IPS-18c (cell line): ENCODE data around the gene GABRD.

ENCODE experiments used
- H3K4me3 ChIP-seq: 2 replicates; pipeline ENCODE4 v1.7.0; 2013; ENCODE audit warnings: low read depth, mild to moderate bottlenecking, low read length, moderate library complexity; ENCODE audit not compliant: insufficient read depth
- H3K9me3 ChIP-seq: one replicate; pipeline ENCODE4 v1.6.1; 2013; ENCODE audit warnings: mild to moderate bottlenecking, low read length, moderate library complexity; ENCODE audit not compliant: control insufficient read depth, insufficient read depth

Gene GABRD

DNA sequence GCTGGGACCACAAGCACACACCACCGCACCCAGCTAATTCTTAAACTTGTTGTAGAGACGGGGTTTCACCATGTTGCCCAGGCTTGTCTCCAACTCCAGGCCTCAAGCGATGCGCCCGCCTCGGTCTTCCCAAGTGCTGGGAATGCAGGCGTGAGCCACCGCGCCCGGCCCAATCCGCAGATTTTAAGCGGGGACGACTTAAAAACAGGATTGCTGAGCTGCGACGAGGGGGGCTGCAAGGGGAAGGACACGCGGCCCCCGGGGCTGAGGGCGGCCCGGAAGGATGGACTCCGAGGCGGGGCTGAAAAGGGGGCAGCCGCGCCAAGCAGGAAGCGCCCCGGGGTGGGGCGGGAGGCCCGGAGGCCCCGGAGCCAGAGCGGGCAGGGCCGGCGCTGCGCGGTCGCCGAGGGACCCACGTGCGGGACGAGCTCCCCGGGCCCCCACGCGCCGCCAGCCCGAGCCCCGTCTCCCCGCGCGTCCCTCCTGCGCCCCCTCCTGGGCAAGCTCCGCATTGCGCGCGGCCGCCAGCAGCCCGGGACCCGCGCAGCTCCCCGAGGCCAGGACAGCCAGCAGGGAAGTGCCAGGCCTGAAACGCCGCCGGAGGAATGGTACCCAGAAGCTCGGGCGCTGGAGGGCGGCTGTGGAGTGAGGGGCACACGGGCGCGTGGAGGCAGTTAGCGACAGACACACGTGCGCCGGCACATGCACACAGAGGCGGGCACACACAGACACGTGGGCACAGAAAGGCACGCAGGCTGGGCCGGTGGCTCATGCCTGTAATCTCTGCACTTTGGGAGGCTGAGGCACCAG, 25.6 kb downstream of the GABRD start:
- H3K4me3 ChIP-seq: peak overlapping the region; percentile 20; the same call in 1 of the 2 replicates
- peaks cover 2% of the 10 kb centered on the region for H3K9me3 ChIP-seq

DNA sequence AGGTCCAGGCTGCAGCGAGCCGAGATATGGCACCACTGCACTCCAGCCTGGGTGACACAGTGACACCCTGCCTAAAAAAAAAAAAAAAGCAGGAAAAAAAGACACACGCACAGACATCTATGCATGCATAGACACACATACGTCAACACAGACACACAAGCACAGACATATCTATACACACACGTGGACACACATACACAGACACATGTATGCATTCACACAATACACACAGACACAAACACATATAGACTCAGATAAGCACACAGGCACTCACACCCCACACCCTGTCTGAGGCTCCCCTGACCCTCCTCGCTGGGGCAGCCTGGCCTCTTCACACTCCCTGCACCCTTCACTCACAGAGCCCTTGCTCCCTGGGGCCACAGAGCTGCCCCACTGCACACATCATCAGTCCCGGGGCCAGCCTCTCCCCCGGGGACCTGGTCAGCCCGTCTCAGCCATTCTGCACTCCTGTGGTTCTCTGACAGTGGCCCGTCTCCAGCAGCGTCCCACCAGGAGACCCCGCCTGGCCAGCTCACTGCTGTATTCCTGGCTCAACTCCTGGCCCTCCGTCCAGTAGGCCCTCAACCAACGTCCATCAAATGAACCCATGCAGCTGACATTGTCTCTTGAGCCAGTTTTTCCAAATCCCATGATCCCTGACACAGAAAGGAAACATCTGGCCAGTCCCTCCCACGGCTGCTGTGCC, 26.5 kb downstream of the GABRD start:
- Histone ChIP-seq H3K9me3 (peaks cover 2% of the 10 kb centered on the region), H3K4me3 (no peak overlapping the region)

DNA sequence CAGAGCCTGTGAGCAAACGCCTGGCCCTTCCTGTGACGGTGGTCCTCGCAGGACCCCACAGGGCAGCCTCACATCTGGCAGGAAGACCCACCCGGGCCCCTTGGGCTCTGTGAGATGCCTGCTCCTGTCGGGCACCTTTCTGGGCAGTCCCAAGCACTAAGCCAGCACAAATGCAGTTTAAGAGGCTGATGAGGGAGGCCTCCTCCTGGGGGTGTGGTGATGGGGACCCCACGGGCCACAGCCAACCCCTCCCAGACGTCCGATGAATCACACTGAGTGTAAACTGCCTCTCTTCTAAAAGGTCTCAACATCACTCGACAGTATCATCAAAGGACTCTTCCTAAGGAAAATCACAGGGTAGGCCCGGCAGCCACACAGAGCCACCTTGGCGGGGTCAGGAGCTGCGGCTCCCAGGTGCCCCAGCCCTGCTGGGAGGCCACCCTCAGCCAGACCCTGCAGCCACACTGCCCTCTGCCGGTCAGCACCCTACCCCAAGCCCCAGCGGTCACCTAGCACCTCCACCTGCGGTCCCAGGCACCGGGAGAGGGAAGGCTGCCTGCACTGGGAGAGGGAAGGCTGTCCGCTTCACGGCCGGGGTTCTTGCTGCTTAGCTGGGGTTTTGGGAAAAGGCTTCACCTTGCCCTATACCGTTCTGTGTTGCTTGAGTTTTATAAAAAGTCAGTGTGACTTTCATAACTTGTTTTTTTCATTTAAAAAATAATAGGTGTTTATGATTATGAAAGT, 27.2 kb downstream of the GABRD start:
- Histone ChIP-seq H3K4me3 (no peak overlapping the region), H3K9me3 (peaks cover 2% of the 10 kb centered on the region)

DNA sequence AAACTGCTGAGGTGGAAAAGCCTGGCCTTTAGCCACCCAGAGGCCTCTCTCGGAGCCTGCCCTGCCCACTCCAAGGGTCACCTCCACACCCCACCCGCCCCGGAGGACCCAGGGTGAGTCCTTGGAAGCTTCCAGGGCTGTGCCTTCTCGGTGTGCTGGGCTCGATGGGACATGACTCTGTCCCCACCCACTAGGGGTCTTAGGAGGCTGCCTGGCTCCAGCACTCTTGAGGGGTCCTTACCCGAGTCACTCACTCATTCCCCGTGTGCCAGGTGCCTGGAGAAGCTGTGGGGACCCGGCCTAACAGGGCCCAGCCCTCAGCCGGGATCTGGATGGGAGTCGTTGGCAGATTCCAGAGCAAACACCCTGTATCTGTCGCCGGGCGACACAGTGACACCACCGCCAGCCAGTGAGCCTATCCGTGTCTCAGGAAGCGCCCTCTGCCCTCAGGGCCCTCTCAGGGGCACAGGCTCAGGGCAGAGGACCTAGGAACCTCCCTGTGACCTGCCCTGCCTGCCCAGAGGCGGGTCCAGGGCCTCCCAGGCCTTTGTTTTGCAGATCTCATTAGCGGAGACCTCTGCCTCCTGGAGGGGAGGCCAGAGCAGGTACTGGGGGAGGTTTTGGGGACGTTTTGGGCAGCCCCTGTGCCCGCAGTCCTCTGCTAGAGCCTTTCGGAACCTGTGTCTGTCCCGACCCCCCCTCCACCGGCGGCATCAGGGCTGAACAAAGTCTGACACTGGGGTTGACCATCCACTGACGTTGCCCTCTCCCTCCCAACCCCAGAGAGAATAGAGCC, 28.0 kb downstream of the GABRD start:
- no peak overlapping the region for H3K4me3 ChIP-seq

GRCh38 chr1:2047749-2048729, 28.9 kb downstream of the GABRD start:
- H3K9me3 ChIP-seq: peaks cover 2% of the 10 kb centered on the region
- H3K4me3 ChIP-seq: no peak overlapping the region

More for the DNA sequence above, 28.0 kb downstream of the GABRD start:
- peaks cover 2% of the 10 kb centered on the region for H3K9me3 ChIP-seq

DNA sequence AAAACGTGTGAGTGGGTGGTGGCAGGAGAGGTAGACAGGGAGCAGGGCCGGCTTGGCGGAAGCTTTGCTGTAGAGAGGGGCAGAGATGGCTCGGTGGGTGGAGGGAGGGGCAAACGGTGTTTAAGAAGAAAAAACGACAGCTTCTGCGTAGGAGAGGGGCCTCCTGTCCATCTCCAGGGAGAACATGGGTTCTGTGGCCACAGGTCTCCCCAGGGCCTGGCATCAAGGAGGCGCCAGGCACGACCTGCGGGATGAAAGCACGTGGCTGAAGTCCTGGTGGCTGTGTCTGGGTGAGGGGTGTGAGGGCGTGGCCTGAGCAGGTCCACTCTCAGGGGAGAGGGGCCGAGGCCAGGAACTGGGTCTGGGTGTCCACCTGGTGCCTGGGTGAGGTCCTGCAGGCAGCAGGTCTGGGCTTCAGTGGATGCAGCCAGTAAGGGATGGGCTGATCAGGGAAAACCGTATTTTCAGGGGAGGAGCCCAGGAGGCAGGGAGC, 30.1 kb downstream of the GABRD start:
- Histone ChIP-seq H3K9me3 (peaks cover 2% of the 10 kb centered on the region), H3K4me3 (peak overlapping the region; percentile 84)

- Histone ChIP-seq H3K4me3 (peak within 1 kb of the TSS; percentile 88), H3K9me3 (no peaks in the 10 kb centered on the region)
Observed at GRCh38 chr1:2049718-2050431, 30.7 kb downstream of the GABRD start, which contains the start of gene PRKCZ. PRKCZ (plus strand) TSS chr1:2050411; CDS start chr1:2050631, 220 bp downstream.

DNA sequence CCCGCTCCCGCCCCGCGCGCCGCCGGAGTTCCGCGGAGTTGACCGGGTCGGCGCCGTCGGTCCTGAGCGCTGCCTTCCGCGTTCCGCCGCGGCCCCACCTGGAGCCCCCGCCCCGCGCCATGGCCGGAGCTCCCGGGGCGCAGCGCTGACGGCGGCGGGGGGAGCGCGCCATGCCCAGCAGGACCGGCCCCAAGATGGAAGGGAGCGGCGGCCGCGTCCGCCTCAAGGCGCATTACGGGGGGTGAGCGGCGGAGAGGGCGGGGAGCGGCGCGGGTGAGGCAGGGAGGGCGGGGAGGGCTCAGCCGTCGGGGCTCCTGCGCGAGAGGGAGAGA, 31.3 kb downstream of the GABRD start:
- peak overlapping the region; percentile 88 for H3K4me3 ChIP-seq
- H3K9me3 ChIP-seq: no peaks in the 10 kb centered on the region

GRCh38 chr1:2050793-2051682, 31.9 kb downstream of the GABRD start:
- Histone ChIP-seq H3K9me3 (no peaks in the 10 kb centered on the region), H3K4me3 (peak overlapping the region; percentile 88)

DNA sequence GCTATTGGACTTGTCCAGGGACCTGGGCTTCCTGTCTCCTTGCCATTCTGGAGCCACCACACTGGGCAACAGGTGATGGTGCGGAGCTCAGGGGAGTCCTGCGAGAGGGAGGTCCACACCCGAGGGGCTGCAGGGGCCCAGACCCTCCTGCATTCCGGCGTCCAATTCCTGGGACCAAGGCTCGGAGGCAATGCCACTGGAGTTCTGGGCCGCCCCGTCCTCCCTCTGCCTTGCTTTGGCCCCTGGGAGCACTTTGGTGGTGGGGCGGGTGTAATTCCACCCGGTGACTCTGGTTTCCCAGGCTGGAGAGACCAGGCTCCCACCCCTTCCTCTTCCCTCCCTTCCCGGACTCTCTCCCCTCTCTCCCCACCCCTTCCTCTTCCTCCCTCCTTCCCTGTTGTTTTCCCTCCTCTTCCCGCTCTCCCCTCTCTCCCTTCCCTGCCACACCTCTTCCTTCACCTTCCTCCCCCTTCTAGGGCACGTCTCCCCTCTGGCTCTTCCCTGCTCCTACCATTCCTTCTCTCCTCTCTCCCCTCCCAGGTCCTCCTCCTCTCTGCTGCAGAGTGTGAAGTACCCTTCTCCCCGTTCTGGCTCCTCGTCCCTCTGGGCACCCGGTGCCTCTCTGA, 33.0 kb downstream of the GABRD start:
- no peaks in the 10 kb centered on the region for H3K9me3 ChIP-seq
- no peak overlapping the region; the same call in 1 of the 2 replicates for H3K4me3 ChIP-seq

GRCh38 chr1:2052756-2053155, 33.6 kb downstream of the GABRD start:
- H3K4me3 ChIP-seq: no peak overlapping the region
- no peaks in the 10 kb centered on the region for H3K9me3 ChIP-seq

DNA sequence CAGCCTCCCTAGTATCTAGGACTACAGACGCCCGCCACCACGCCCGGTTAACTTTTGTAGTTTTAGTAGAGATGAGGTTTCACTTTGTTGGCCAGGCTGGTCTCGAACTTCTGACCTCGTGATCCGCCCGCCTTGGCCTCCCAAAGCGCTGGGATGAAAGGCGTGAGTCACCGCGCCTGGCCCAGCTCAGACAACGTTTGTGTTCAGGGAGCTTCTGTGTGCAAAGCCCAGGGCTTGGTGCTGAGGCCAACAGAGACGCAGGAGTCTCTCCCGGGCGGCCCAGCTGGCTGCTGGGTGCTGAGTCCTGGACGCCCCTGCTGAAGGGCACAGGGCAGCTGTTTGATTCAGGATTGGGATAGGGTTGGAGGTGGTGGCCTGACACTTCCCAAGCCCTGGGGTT, 34.1 kb downstream of the GABRD start:
- Histone ChIP-seq H3K9me3 (no peaks in the 10 kb centered on the region), H3K4me3 (no peak overlapping the region)

GRCh38 chr1:2053784-2054376, 34.7 kb downstream of the GABRD start:
- no peak overlapping the region for H3K4me3 ChIP-seq

DNA sequence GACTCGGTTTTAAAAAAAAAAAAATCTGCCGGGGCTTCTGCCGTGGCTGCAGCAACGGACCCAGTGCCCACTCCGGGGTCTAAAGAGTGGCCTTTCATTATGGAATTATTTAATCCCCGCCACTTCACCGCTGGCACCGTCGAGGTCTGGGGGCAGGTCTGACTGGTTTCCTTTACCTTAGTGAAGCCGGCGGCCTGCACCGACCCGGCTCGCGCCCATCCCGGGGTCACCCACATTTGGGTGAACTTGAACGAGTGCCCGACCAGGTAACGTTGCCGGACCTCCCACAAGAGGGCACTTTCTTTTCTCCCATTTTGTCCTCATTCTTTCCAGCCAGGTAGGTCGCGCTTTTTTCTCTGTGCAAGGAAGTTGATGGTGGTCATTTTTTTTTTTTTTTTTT, 35.4 kb downstream of the GABRD start:
- no peaks in the 10 kb centered on the region for H3K9me3 ChIP-seq
- no peak overlapping the region for H3K4me3 ChIP-seq

More at GRCh38 chr1:2053784-2054376, 34.7 kb downstream of the GABRD start:
- H3K9me3 ChIP-seq: no peaks in the 10 kb centered on the region
